ENCODE measurements around the gene ZBTB16.
"Not testable (repeated sequence)": the region's sequence is repeated elsewhere in the genome, so short reads cannot be mapped to it uniquely, and the experiment has no call there.

Gene ZBTB16

DNA sequence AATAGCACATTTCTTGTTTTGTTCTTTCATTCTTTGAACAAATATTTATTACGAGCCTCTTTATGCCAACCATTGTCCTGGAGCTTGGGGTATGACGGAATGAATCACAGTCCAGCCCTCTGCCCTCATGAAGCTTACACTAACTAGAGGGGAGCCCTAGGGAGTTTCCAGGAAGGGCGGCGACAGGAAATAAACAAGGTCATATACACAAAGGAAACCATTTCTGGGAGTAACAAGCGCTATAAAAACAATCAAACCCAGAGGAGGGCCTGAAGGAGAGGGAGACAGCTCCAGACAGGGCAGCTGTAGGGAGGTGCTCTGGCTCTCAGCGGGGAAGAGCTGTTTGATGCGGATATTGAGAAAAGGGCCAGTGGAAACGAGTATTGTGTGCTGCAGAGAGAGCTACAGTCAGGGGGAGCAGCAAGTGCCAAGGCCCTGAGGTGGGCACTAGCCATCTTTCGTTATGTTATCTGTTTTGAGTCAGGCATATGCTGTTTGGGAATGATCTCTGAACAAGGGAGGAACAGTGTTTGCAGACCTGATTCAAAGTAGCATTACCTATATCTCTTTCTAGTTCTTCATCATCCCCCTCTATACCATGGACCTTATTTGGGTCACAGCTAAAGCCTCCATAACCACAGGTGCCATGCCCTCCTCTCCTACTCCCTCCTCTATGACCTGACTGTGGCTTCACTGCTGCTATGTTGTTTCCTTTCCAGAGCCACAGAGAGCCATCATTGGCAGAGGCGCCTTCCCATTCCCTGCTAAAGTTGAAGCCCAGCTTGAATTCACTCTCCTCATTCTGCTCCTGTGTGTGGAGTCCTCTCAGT lies 15.3 kb upstream of the ZBTB16 start:
- DNase-seq (ENCODE audit: low read depth) = no peak

DNA sequence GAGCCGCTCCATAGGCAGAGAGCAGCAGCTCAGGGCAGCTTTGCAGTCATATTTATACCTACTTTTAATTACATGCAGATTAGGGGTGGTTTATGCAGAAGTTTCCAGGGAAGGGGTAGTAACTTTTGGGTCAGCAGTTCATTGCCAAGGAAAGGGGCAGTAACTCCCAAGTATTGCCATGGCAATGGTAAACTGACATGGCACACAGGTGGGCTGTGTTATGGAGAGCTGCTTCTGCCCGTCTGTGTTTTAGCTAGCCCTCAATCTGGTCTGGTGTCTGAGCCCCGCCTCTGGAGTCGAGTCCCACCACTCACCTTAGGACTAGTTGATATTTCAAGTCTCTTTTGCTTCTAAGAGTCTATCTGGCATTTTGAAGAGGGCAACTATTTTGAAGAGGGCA lies 12.2 kb upstream of the ZBTB16 start:
- DNase-seq (ENCODE audit: low read depth) = no peak

DNA sequence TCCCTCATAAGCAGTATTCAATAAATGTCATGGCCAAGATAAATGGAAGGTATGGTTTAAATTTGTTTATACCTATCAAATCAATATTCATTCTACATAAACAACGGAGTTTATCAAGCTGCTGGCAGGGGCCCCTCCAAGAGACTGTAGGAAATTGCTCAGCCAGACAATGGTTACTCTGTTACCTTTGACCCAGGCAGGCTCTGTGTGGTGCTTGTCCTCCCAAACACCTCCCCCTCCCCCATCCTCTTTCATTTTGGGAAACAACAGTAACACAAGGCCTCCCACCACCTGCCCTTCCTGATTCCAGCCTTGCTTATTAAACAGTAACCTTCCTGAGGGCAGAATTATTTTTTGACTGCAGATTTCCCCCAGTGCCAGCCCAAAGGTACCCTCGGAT lies 10.5 kb upstream of the ZBTB16 start:
- DNase-seq (ENCODE audit: low read depth) = no peak

DNA sequence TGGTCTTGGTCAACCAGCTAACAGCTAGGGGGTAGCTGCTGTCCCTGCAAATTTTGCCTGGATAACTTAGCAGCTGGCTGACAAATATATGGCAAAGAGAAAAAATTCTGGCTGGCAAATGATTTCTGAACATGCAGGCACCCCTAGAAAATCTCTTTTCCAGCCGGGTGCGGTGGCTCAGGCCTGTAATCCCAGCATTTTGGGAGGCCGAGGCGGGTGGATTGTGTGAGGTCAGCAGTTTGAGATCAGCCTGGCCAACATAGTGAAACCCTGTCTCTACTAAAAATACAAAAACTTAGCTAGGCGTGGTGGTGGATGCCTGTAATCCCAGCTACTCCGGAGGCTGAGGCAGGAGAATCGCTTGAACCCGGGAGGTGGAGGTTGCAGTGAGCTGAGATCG lies 9.7 kb upstream of the ZBTB16 start:
- not testable (repeated sequence) for DNase-seq (ENCODE audit: low read depth)

DNA sequence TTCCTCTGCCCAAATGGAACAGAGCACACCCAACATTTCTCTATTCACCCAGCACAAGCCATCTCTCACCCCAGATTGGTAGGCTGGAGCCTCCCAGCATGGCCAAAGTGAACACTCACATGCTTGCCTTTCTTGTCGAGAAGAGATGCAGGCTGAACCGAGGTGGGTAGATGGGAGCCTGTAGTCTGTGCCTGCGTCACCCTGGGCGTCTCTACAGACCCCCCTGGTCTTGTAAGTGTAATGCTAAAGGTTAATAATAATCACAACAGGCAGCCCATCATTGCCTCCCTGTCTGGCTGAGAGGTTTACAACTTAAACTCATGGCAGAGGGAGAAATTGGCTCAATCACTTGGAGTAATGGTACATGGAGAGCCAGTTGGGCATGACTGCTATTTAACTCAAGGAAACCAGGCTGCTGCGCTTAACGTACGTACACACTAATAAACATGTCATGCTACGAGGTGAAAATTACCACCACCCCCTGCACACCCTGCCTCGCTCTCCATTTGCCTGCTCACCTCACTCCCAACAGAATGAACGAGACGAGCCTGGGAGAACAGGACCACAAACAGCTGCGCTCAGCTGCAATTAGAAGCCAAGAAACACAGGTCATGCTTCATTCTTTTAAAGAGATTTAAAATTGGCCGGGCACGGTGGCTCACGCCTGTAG lies 9.1 kb upstream of the ZBTB16 start:
- no peak for DNase-seq (ENCODE audit: low read depth)

DNA sequence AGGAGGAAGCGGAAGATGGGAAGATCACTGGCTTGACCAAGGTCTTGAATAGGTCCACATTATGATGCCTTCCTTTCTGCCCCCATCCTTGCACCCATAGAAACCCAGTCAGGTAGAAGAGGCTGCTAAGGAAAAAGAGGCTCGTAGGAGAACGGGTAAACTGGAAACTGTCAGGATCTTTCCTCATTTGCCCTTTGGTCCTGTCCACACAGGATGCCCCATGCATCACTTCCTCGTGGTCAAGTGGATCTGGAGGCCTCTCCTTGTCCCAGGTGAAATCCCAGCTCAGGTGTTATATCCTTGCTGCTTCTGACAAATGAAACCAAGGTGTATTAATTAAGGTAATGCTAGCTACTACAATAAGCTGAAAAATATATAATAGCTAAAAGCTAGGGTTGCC lies 8.0 kb upstream of the ZBTB16 start:
- no peak for DNase-seq (ENCODE audit: low read depth)

DNA sequence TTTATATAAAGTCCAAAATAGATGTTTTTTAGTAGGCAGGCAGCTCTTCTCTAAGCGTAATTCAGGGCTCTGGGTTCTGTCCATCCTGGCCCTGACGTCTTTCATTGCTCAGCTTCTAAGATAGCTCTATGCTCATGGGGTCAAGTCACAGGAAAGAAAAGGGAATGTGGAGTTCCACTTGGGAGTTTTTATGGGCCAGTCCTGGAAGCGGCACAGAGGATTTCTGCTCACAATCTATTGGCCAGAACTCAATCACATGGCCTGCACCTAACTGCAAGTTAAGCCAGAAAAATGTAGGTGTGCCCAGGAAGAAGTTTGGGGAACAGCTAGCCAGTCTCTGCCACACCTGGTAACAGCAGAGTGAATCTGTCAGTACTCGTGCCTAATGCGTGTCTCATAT lies 7.4 kb upstream of the ZBTB16 start:
- no peak for DNase-seq (ENCODE audit: low read depth)

DNA sequence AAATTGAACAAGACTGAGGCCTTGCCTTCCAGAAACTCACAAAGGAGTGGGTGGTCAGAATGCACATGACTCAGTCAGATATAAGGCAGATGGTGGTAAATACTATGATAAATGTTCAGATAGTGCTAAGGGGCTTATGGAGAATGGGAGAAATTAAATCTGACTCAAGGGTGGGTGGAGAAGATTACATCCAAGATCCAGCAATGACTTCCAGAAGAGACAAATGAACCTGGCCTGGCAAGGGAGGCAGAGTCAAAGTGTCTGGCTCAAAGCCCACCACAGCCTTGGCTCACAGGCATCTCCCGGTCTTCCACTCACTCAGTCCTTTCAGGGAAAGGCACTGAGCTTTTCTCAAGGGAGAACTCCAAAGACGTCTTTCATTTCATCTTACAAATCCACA lies 6.1 kb upstream of the ZBTB16 start:
- no peak for DNase-seq (ENCODE audit: low read depth)

DNA sequence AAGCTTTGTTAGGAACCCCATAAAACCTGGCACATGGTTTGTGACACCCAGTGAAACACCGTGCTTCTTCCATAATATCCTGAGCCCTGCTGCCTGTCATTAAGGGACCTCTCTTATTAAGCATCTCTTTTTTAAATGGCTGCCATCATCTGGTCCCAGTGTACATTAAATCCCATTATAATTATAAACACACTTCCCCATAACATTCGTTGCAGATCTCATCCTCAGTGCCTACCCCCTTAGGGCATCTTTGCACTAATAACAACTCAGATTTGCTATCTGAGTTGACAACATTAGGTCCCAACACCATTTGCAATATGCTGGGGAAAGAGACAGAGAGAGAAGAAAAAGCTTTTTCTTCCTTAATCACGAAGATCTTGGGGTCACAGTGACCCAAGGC lies 4.7 kb upstream of the ZBTB16 start:
- no peak for DNase-seq (ENCODE audit: low read depth)

DNA sequence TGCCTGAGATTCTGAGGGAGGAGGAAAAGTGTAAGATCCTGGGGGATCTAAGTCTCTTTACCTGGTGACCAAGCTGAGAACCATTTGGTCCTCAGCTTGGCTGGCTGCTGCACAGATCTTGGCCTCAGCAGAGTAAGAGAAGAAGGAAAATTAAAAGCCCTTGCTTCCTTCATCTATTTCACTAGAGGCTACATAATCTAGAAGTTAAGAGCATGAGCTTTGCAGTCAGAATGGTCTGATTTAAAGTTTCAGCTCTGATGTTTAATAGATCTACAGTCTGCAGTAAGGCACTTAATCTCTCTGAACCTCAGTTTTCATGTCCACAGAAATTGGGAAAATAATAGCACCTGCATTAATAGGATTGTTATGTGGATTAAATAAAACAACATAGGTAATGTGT lies 3.1 kb upstream of the ZBTB16 start:
- no peak for DNase-seq (ENCODE audit: low read depth)

DNA sequence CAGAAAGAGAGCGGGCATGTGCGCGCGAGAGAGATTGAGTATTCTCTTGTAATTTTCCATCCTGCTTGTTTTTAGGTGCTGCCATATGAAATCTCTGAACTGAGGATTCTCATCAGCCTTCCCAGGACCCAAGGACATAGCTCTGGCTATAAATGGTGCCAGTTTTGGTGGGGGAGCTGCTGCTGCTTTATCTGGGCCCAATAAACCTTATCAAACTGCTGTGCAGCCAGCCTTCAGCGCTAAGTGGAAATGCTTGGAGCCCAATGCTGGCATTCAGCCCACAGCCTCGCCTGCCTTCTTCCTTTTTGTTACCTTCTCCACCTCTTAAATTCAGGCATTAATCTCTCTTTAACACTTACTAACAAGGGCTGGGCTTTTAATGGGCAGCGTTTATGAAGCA lies 2.4 kb upstream of the ZBTB16 start:
- DNase-seq (ENCODE audit: low read depth) = no peak

DNA sequence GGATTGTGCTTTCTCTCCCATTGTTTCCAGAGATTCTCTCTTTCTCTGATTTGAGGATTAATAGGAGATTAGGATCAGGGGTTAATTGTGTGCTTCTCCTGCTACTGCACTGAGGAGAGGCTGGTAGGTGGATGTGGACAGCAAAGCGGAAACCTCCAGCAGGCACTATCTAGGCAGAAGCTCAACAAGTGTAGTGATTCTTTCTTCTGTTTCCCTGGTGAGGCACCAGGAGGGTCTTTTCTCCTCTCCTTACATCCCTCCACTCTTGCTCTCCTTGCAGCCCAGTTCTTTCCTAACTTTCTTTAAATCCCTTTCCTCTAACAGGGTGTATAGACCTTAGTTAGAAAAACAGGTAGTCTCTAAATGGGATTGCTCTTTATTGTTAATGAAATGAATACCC lies 1.9 kb upstream of the ZBTB16 start:
- DNase-seq (ENCODE audit: low read depth) = no peak

DNA sequence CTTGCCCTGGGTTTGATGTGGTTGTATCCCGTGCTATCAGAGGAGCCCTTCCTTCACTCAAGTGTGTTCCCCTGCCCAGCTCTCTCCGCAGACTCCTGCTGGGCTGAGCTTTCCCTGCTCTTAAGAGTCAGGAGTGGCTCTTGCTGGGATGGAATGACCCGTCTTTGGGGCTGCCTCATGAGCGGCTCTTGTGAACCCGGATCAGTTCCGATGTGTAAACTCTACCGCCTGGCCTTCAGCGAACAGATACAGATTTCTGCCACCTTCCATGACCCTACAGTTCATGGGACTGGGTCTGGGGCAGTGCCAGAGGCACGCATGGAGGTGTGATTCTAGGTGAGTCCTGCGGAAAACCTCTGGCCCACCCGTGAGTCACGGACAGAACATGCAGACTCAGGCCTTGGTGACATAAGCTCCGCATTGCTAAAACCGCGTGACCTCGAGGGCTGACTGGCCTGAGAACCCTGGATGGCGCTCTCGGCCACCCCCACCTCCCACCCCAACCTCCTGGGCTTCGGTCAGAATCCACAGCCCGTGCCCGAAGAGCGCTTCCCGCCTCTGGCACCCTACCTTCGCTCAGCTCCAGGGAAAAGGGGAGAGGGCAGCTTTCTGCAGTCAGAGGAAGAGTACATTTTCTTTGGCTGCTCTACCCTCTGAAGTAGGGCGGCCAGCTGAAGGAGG lies 1.3 kb upstream of the ZBTB16 start:
- no peak for DNase-seq (ENCODE audit: low read depth)

DNA sequence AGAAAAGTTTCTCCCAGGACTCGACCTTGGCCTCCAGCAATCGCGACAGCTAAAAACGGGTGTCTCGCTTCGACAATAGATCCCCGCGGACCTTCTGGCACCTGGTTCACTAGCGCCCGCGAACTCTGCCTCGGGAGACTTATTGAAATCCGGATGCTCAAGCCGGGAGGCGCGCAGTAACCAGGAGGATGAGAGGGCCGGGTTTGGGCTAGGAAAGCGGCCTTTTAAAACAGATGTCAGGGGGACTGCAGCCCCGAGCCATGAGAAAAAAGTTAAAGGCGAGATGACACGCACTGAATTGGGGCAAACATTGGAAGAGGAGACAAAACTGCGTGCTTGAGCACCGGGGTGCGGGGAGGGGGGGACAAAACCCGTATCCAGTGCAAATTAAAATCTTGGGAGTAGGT lies 637 bp upstream of the ZBTB16 start:
- no peak for DNase-seq (ENCODE audit: low read depth)

DNA sequence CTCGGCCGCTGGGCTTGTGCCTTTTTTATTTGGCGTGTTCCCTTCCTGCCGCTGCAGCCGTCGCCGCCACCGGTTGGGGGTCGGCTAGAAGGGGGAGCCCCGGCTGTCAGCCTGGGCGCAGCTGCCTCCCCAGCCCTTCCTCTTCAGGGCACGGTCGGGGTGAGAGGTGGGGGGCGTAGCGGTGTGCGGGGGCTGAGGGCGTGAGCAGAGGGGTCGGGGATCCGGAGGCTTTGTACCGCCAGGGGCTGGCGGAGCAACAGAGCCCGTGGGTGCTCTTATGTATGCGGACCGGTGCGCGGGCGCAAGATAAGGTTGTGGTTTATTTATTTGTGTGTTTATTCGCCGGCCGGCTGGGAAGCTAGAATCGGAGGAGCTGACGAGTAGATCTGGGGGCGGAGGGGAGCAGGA lies 477 bp downstream of the ZBTB16 start:
- no peak for DNase-seq (ENCODE audit: low read depth)

DNA sequence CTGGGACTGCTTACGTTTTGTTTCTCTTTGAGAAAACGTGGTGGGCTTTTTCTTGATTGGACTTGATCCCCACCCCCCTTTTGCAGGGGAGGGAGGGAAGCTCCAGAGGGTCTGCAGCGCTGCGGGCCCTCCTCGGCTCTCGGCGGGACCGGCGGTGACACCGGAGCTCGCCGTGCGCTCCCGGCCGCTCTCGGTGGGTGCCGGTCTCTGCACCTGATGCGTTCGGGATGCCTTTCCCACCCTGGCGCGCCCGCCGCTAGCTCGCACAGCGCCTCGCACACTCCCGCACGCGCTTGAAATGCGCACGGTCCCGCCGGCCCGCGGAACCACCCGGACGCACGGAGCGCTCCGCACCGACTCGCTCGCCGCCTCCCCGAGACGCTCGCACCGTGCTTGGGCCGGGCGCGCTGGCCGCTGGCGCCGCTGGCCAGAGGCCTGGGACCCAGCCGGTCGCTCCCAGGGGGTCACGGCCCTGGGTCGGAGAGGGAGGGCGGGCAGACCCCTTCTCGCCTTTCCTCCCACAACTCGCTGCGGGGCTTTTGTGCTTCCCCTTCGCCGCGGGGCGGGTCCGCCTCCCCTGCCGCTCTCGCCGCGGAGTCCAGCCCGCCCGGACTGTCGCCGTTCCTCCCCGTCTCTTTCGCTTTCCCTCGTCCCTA lies 1.0 kb downstream of the ZBTB16 start:
- DNase-seq (ENCODE audit: low read depth) = no peak

DNA sequence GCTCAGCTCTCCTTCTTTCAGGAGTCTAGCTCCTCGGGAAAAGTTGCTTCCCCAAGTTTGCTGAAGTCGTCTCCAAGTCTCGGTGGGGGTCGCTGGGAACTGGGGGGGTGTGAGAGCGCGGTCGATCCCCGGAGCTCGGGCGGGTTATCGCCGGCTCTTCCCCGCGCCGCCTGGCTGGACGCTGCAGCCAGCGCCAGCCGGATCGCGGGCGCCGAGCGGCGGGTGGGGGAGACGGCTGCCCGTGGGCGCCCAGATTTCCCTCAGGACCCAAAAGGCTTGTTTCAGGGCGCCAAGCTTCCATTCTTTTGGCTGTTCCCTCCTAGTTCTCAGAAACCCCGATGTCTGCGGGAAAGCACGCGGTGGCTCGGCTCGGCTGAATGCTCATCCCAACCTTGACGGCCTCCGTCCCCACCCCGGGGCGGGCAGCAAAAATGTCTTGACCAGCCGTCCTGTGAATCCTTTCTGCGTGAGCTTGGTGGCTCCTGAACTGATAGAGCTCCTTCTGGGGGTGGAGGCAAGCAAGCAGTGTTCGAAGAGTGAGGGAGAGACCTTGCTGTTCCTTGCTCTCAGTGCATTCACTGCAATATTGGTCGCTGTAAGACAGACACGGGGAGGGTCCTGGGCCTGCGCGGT lies 1.7 kb downstream of the ZBTB16 start:
- DNase-seq (ENCODE audit: low read depth) = no peak

DNA sequence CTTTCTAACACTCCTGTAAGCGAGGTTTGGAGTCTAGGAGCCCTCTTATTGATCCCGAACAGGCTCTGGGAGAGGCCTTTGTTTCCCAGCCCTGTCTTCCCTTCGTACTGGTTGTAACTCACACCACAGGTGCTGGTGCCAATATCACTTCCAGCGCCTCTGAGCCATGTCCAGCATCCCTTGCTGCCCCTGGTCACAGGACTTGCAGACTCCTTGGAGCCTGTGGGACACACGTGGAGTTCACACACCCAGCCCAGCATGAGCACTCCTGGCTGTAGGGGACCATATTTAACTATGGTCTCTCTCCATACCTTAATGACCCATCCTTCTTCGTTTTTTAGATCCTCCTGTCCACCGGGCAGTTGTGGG lies 2.2 kb downstream of the ZBTB16 start:
- DNase-seq (ENCODE audit: low read depth) = no peak

DNA sequence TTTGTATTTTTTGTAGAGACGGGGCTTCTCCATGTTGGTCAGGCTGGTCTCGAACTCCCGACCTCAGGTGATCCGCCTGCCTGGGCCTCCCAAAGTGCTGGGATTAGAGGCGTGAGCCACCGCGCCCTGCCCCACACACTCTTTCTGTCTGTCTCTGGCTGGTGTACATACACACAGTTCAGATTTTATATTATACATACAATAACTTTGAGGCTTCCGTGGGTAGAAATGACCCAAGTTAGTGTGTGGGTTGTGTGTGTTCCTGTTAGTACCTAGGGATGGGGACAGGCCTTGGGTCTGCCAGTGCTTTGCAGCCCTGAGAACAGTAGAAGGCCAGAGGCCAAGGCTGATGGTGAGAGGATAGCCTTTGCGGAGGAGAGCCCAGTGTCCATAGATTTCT lies 2.8 kb downstream of the ZBTB16 start:
- no peak for DNase-seq (ENCODE audit: low read depth)

DNA sequence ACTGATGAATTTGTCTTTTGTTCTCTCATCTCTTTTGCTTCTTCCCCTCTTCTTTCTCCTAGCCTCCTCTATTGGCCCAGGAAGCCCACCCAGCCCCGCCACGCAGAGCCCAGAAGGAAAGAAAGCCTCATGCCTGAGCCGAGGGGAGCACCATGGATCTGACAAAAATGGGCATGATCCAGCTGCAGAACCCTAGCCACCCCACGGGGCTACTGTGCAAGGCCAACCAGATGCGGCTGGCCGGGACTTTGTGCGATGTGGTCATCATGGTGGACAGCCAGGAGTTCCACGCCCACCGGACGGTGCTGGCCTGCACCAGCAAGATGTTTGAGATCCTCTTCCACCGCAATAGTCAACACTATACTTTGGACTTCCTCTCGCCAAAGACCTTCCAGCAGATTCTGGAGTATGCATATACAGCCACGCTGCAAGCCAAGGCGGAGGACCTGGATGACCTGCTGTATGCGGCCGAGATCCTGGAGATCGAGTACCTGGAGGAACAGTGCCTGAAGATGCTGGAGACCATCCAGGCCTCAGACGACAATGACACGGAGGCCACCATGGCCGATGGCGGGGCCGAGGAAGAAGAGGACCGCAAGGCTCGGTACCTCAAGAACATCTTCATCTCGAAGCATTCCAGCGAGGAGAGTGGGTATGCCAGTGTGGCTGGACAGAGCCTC lies 3.8 kb downstream of the ZBTB16 start:
- no peak for DNase-seq (ENCODE audit: low read depth)

DNA sequence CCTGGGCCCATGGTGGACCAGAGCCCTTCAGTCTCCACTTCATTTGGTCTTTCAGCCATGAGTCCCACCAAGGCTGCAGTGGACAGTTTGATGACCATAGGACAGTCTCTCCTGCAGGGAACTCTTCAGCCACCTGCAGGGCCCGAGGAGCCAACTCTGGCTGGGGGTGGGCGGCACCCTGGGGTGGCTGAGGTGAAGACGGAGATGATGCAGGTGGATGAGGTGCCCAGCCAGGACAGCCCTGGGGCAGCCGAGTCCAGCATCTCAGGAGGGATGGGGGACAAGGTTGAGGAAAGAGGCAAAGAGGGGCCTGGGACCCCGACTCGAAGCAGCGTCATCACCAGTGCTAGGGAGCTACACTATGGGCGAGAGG lies 4.3 kb downstream of the ZBTB16 start:
- DNase-seq (ENCODE audit: low read depth) = no peak

DNA sequence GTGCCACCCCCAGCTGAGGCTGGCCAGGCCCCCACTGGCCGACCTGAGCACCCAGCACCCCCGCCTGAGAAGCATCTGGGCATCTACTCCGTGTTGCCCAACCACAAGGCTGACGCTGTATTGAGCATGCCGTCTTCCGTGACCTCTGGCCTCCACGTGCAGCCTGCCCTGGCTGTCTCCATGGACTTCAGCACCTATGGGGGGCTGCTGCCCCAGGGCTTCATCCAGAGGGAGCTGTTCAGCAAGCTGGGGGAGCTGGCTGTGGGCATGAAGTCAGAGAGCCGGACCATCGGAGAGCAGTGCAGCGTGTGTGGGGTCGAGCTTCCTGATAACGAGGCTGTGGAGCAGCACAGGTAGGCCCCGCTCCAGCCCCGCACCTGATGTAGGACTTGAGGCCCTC lies 4.7 kb downstream of the ZBTB16 start:
- DNase-seq (ENCODE audit: low read depth) = no peak
